HEK293T (cell line): Measurements from ENCODE around the gene NTN3.

Experiments
- FOXM1 ChIP-seq: fragments of 450-650 bp; IDR thresholded peaks from 2 replicates; pipeline ENCODE4 v1.6.1; 2017; ENCODE audit warnings: mild to moderate bottlenecking, borderline replicate concordance
- HDGF ChIP-seq: fragments of 450-650 bp; IDR thresholded peaks from 2 replicates; pipeline ENCODE4 v1.6.1; 2017; ENCODE audit warnings: antibody characterized with exemption, borderline replicate concordance
- SP1 ChIP-seq: fragments of 450-650 bp; IDR thresholded peaks from 2 replicates; pipeline ENCODE4 v1.6.1; 2017

DNA sequence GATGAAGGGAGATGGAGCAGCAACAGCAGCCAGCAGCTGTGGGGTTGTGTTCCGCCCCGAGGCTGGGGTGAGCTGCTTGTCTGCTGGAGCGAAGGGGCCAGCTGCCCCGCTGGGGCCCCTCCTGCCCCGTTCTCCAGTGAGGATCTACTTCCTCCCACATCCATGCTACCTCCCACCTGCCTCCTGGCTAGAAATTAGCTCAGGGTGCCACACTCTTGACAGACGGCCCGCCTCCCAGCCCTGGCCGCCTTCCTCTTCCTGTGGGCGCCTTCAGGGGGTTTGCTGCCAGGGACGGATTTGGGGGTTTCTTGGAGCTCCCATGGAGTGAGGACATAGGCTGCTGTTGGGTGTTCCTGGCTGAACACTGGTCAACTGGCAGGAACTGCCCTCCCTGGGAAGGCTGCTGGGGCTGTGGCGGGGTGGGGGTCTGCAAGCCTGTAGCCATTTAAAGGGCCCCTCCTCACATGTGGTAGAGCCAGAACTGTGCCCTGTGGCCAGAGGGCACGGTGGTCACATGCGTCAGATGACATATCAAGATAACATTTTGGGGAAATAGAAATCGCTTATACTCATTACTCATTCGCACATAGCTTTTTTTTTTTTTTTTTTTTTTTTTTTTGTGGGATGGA, 16.9 kb downstream of the NTN3 start:
- TF ChIP-seq SP1 (no peak), HDGF (no peak), FOXM1 (no peak)
